Mesenchymal stem cell (in vitro differentiated cells and primary cell): Measurements from ENCODE around the gene ESRRB.

Experiments used
- DNase-seq: peaks from one replicate; pipeline ENCODE4 v3.0.0-alpha.2; 2013
- H2AFZ ChIP-seq: one replicate; pipeline ENCODE4 v1.6.1; 2013; ENCODE audit warnings: low read depth, mild to moderate bottlenecking, control low read depth, inconsistent platforms, low read length, moderate library complexity
- H2AK5ac ChIP-seq: 2 replicates; pipeline ENCODE4 v1.6.1; 2013; ENCODE audit warnings: low read length, moderate library complexity, mild to moderate bottlenecking, inconsistent platforms; ENCODE audit not compliant: severe bottlenecking
- H2BK120ac ChIP-seq: one replicate; pipeline ENCODE4 v1.6.1; 2013; ENCODE audit warnings: low read depth, mild to moderate bottlenecking, inconsistent platforms, low read length, moderate library complexity
- H2BK12ac ChIP-seq, 2 experiments: one replicate each; pipeline ENCODE4 v1.6.1; 2013; ENCODE audit warnings: inconsistent platforms in 2 of 2, low read length in 2 of 2, mild to moderate bottlenecking in 2 of 2, moderate library complexity in 2 of 2, control low read depth in 1 of 2
- H2BK15ac ChIP-seq: one replicate; pipeline ENCODE4 v1.6.1; 2013; ENCODE audit warnings: mild to moderate bottlenecking, low read depth, inconsistent platforms; ENCODE audit not compliant: poor library complexity, severe bottlenecking
- H2BK5ac ChIP-seq: 2 replicates; pipeline ENCODE4 v1.6.1; 2013; ENCODE audit warnings: low read depth, mild to moderate bottlenecking, low read length, control low read depth, inconsistent platforms; ENCODE audit not compliant: poor library complexity, severe bottlenecking
- H3K14ac ChIP-seq, 2 experiments: one replicate each; pipeline ENCODE4 v1.6.1; 2013; ENCODE audit warnings: inconsistent platforms in 2 of 2, low read length in 2 of 2, control low read depth in 1 of 2, mild to moderate bottlenecking in 1 of 2, moderate library complexity in 1 of 2
- H3K18ac ChIP-seq, 2 experiments: one replicate each; pipeline ENCODE4 v1.6.1; 2013; ENCODE audit warnings: inconsistent platforms in 2 of 2, low read length in 2 of 2, control low read depth in 1 of 2, low read depth in 1 of 2, mild to moderate bottlenecking in 1 of 2
- H3K23ac ChIP-seq, 2 experiments: one replicate each; pipeline ENCODE4 v1.6.1; 2013; ENCODE audit warnings: inconsistent platforms in 2 of 2, low read length in 2 of 2, mild to moderate bottlenecking in 2 of 2, moderate library complexity in 2 of 2, control low read depth in 1 of 2
- H3K27ac ChIP-seq: 2 replicates; pipeline ENCODE4 v1.5.1; 2013; ENCODE audit warnings: mild to moderate bottlenecking, moderate library complexity, low read length, control low read depth, inconsistent platforms; ENCODE audit not compliant: poor library complexity, severe bottlenecking
- H3K27me3 ChIP-seq, 2 experiments: 2 replicates each; pipeline versions ENCODE4 v1.6.1 to v1.7.0; 2013; ENCODE audit warnings: low read length in 2 of 2, mild to moderate bottlenecking in 2 of 2, moderate library complexity in 2 of 2, control low read depth in 1 of 2, inconsistent platforms in 1 of 2; ENCODE audit not compliant: control insufficient read depth in 1 of 2, insufficient read depth in 1 of 2
- H3K36me3 ChIP-seq, 2 experiments: 2 replicates each; pipeline versions ENCODE4 v1.6.1 to v1.7.0; 2013; ENCODE audit warnings: low read length in 2 of 2, control low read depth in 1 of 2, inconsistent platforms in 1 of 2, low read depth in 1 of 2, mild to moderate bottlenecking in 1 of 2; ENCODE audit not compliant: insufficient read depth in 2 of 2, control insufficient read depth in 1 of 2
- H3K4ac ChIP-seq, 2 experiments: one replicate each; pipeline ENCODE4 v1.6.1; 2013; ENCODE audit warnings: inconsistent platforms in 2 of 2, low read length in 2 of 2, mild to moderate bottlenecking in 2 of 2, moderate library complexity in 2 of 2, control low read depth in 1 of 2, low read depth in 1 of 2
- H3K4me1 ChIP-seq: 2 replicates; pipeline ENCODE4 v1.6.1; 2013; ENCODE audit warnings: low read depth, low read length, control low read depth; ENCODE audit not compliant: control insufficient read depth, insufficient read depth
- H3K4me2 ChIP-seq: 2 replicates; pipeline ENCODE4 v1.6.1; 2013; ENCODE audit warnings: low read length, mild to moderate bottlenecking, inconsistent platforms; ENCODE audit not compliant: poor library complexity, severe bottlenecking
- H3K4me3 ChIP-seq, 2 experiments: 2 replicates each; pipeline versions ENCODE4 v1.5.1 to v1.7.0; 2013; ENCODE audit warnings: low read length in 2 of 2, mild to moderate bottlenecking in 2 of 2, control low read depth in 1 of 2, low read depth in 1 of 2; ENCODE audit not compliant: insufficient read depth in 1 of 2
- H3K79me1 ChIP-seq: replicated peaks from 2 replicates; pipeline ENCODE4 v1.6.1; 2013; ENCODE audit warnings: mild to moderate bottlenecking, control low read depth, low read length, inconsistent platforms; ENCODE audit not compliant: poor library complexity, severe bottlenecking
- H3K9ac ChIP-seq: 2 replicates; pipeline ENCODE4 v1.7.0; 2013; ENCODE audit warnings: mild to moderate bottlenecking, low read length, moderate library complexity
- H3K9me3 ChIP-seq: 2 replicates; pipeline ENCODE4 v1.7.0; 2013; ENCODE audit warnings: mild to moderate bottlenecking, low read length; ENCODE audit not compliant: control insufficient read depth
- H4K8ac ChIP-seq: one replicate; pipeline ENCODE4 v1.6.1; 2013; ENCODE audit warnings: inconsistent platforms, mild to moderate bottlenecking, low read length, moderate library complexity
- H4K91ac ChIP-seq: one replicate; pipeline ENCODE4 v1.6.1; 2013; ENCODE audit warnings: mild to moderate bottlenecking, low read length, inconsistent platforms
- WGBS: methylation state at CpG from one replicate; pipeline ENCODE4 v1.1.7; 2013; ENCODE audit warnings: mixed read lengths; 5-methylcytosine and 5-hydroxymethylcytosine counted together

ESRRB gene

GRCh38 chr14:76490111-76490510 lies 114.2 kb downstream of the ESRRB start:
- H3K18ac ChIP-seq, result no peak overlapping the region
- H3K23ac ChIP-seq, result no peak overlapping the region
- H4K8ac ChIP-seq, result no peak overlapping the region
- no peak overlapping the region for H2BK5ac ChIP-seq
- no peak overlapping the region for H3K4me3 ChIP-seq
- no peak overlapping the region for H3K14ac ChIP-seq
- no peaks in the 10 kb centered on the region for H3K79me1 ChIP-seq
- no peak for DNase-seq
- H2BK12ac ChIP-seq, result no peak overlapping the region
- WGBS, result no CpG with 5 or more reads among the region's 2 CpGs
- no peak overlapping the region for H3K9ac ChIP-seq
- no peak overlapping the region for H4K91ac ChIP-seq
- no peaks in the 10 kb centered on the region for H3K4me1 ChIP-seq
- no peak overlapping the region for H2AK5ac ChIP-seq
- H3K4me2 ChIP-seq, result no peak overlapping the region
- peaks cover 14 to 23% of the 10 kb centered on the region in 2 experiments for H3K27me3 ChIP-seq
- H2BK120ac ChIP-seq, result no peak overlapping the region
- no peaks in the 10 kb centered on the region for H3K36me3 ChIP-seq
- H3K4ac ChIP-seq, result no peak overlapping the region
- no peak overlapping the region for H2AFZ ChIP-seq
- no peak overlapping the region for H2BK15ac ChIP-seq
- H3K9me3 ChIP-seq, result no peaks in the 10 kb centered on the region
- no peak overlapping the region for H3K27ac ChIP-seq

GRCh38 chr14:76490735-76491134 lies 114.8 kb downstream of the ESRRB start:
- H2BK120ac ChIP-seq, result no peak overlapping the region
- H3K4me3 ChIP-seq, result no peak overlapping the region
- 51% methylated on average over 10 of the region's 10 CpGs for WGBS
- H3K27ac ChIP-seq, result no peak overlapping the region
- no peak overlapping the region for H2AK5ac ChIP-seq
- H3K14ac ChIP-seq, result no peak overlapping the region
- no peak overlapping the region for H3K23ac ChIP-seq
- H3K4ac ChIP-seq, result no peak overlapping the region
- no peak overlapping the region for H2BK15ac ChIP-seq
- H2BK12ac ChIP-seq, result no peak overlapping the region
- no peak overlapping the region for H4K8ac ChIP-seq
- H2BK5ac ChIP-seq, result no peak overlapping the region
- H3K4me2 ChIP-seq, result no peak overlapping the region
- H2AFZ ChIP-seq, result no peak overlapping the region
- H3K27me3 ChIP-seq, result peaks cover 14 to 26% of the 10 kb centered on the region in 2 experiments
- no peaks in the 10 kb centered on the region for H3K36me3 ChIP-seq
- no peaks in the 10 kb centered on the region for H3K4me1 ChIP-seq
- no peak for DNase-seq
- H3K18ac ChIP-seq, result no peak overlapping the region
- H3K79me1 ChIP-seq, result no peaks in the 10 kb centered on the region
- no peaks in the 10 kb centered on the region for H3K9me3 ChIP-seq
- H4K91ac ChIP-seq, result no peak overlapping the region
- H3K9ac ChIP-seq, result no peak overlapping the region

- peaks cover 14 to 29% of the 10 kb centered on the region in 2 experiments for H3K27me3 ChIP-seq
- H3K79me1 ChIP-seq, result no peaks in the 10 kb centered on the region
- 87% methylated on average over 22 of the region's 22 CpGs for WGBS
- no peaks in the 10 kb centered on the region for H3K4me1 ChIP-seq
- H3K18ac ChIP-seq, result no peak overlapping the region
- DNase-seq, result no peak
- no peak overlapping the region for H3K4me3 ChIP-seq
- H2AK5ac ChIP-seq, result no peak overlapping the region
- no peak overlapping the region for H2BK120ac ChIP-seq
- H3K4ac ChIP-seq, result no peak overlapping the region
- no peak overlapping the region for H2AFZ ChIP-seq
- no peak overlapping the region for H2BK15ac ChIP-seq
- no peak overlapping the region for H4K91ac ChIP-seq
- no peak overlapping the region for H3K14ac ChIP-seq
- H2BK12ac ChIP-seq, result no peak overlapping the region
- H3K27ac ChIP-seq, result no peak overlapping the region
- H3K23ac ChIP-seq, result no peak overlapping the region
- H3K4me2 ChIP-seq, result no peak overlapping the region
- H3K36me3 ChIP-seq, result no peaks in the 10 kb centered on the region
- no peak overlapping the region for H4K8ac ChIP-seq
- no peak overlapping the region for H3K9ac ChIP-seq
- no peak overlapping the region for H2BK5ac ChIP-seq
- no peaks in the 10 kb centered on the region for H3K9me3 ChIP-seq
Observed at GRCh38 chr14:76491172-76491930, 115.4 kb downstream of the ESRRB start.

- Histone ChIP-seq H4K91ac (no peak overlapping the region), H2BK12ac (no peak overlapping the region), H3K14ac (no peak overlapping the region), H3K9me3 (no peaks in the 10 kb centered on the region), H3K4me2 (no peak overlapping the region), H3K23ac (no peak overlapping the region), H3K27me3 (peaks cover 0 to 32% of the 10 kb centered on the region in 2 experiments), H3K4ac (no peak overlapping the region), H3K4me1 (peaks cover 2% of the 10 kb centered on the region), H4K8ac (no peak overlapping the region), H2AFZ (no peak overlapping the region), H2AK5ac (no peak overlapping the region), H3K27ac (no peak overlapping the region), H2BK120ac (no peak overlapping the region), H3K18ac (no peak overlapping the region), H2BK5ac (no peak overlapping the region), H3K9ac (no peak overlapping the region), H3K4me3 (no peak overlapping the region), H2BK15ac (no peak overlapping the region), H3K36me3 (no peaks in the 10 kb centered on the region), H3K79me1 (no peaks in the 10 kb centered on the region)
- whole genome bisulfite sequencing, result 95% methylated on average over 2 of the region's 2 CpGs
- no peak for DNase-seq
Observed at GRCh38 chr14:76495983-76496382, 120.0 kb downstream of the ESRRB start.
